ENCODE data around the gene HEXIM1.

Gene HEXIM1

DNA sequence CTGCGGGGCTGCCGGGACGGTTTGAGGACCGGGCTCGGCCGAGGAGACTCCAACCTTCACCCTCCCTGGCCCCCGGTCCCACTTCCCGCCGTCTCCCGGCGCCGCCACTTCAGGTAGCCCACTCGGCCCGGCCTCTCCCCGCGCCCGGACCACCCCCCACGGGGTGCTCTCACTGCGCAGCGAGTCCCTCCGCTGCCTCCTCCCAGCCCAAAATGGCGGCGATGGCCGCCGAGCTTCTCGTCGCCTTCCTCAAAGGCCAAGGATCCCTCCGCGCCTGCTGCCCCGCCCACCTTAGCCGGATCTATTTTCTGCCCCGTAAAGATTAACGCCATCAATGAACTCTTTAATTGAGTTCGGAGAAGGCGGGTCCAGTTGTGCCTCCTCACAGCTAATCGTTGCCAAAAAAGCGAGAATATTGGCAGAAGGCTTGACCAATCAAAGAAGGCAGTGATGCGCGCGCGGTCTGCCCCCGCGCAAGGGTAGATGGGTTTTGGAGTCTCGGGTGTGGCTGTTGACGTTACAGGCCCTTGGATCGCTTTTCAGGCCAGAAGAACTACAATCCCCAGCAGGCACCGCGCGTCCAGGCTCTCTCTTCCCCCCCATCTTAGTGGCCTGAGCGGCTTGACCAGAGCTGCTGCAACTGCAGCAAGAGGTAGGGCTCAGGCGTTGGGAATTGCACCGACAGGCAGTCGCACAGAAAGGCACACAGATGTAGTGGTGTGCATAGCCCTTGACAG lies 13.2 kb downstream of the HEXIM1 start, which contains the start of gene HEXIM2:
HEXIM2 (plus strand) TSS at position 588 of the 737 bp plus-strand sequence. CDS start 919 bp downstream, outside the sequence.
- H3K4me3 ChIP-seq (ENCODE audit: low read depth, low read length): peak within 1 kb of the TSS; percentile 78
- TF ChIP-seq, protein P1, sequence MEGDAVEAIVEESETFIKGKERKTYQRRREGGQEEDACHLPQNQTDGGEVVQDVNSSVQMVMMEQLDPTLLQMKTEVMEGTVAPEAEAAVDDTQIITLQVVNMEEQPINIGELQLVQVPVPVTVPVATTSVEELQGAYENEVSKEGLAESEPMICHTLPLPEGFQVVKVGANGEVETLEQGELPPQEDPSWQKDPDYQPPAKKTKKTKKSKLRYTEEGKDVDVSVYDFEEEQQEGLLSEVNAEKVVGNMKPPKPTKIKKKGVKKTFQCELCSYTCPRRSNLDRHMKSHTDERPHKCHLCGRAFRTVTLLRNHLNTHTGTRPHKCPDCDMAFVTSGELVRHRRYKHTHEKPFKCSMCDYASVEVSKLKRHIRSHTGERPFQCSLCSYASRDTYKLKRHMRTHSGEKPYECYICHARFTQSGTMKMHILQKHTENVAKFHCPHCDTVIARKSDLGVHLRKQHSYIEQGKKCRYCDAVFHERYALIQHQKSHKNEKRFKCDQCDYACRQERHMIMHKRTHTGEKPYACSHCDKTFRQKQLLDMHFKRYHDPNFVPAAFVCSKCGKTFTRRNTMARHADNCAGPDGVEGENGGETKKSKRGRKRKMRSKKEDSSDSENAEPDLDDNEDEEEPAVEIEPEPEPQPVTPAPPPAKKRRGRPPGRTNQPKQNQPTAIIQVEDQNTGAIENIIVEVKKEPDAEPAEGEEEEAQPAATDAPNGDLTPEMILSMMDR (IDR thresholded peaks at IDR 0.05; ENCODE audit: low read depth, low read length): no peak

DNA sequence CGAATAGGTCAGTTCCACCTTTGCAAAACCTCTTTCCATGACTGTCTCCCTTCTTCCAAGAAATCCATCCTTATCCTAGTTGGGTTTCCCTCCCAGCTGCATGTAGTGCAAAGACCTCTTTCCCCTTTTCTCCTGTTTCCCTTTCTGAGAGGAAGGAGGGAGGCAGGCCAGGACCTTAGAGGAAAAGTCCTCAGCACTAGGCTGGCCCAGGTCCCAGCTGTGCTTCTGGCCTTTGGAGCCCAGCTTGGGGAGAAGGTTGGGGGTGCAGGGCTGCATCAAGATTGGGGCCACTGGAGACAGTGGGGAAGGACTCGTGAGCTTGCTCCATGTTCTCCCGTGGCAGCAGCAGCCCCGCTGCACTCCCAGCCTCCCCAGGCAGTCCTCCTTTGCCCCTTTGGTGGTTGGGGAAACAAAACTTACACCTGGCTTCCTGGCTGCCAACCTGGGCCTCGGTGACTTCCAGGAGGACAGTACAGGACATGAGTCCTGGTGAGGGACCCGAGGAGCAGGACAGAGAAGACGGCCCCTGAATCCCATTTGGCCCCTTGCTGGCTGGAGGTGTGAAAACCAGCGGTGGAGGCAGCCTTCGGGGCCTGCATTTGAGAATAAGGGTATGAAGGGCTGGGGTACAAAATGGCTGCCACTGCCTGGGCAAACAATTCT lies 13.9 kb downstream of the HEXIM1 start:
- H3K4me3 ChIP-seq (ENCODE audit: low read depth, low read length): peak overlapping the region; percentile 51
- TF ChIP-seq, protein P1 (IDR thresholded peaks at IDR 0.05; ENCODE audit: low read depth, low read length): no peak

DNA sequence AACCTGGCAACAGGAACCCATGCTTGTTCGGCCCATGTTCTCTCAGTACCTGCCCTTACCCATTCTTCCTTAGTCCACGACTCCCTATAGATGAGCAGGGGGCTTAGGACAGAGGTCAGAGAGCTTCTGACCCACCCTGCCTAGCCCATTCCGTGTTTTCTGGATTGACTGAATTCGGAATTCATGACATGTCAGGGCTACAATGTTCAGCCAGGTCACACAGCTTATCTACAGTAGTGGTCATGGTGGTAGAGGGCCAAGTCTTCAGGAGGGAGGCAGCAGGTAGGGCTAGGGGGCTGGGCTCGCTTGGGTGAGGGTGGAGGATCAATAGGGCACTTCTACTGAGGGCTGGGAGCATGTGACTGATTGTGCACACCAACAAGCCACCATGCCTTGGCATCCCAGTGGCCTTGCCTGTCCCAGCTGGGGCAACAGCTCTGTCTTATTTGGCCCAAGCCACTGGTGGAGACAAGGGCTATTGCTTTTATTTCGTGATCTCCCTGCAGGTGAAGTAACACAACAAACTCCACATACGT lies 16.5 kb downstream of the HEXIM1 start:
- TF ChIP-seq, protein P1 (IDR thresholded peaks at IDR 0.05; ENCODE audit: low read depth, low read length): no peak
- H3K4me3 ChIP-seq (ENCODE audit: low read depth, low read length): no peak overlapping the region

DNA sequence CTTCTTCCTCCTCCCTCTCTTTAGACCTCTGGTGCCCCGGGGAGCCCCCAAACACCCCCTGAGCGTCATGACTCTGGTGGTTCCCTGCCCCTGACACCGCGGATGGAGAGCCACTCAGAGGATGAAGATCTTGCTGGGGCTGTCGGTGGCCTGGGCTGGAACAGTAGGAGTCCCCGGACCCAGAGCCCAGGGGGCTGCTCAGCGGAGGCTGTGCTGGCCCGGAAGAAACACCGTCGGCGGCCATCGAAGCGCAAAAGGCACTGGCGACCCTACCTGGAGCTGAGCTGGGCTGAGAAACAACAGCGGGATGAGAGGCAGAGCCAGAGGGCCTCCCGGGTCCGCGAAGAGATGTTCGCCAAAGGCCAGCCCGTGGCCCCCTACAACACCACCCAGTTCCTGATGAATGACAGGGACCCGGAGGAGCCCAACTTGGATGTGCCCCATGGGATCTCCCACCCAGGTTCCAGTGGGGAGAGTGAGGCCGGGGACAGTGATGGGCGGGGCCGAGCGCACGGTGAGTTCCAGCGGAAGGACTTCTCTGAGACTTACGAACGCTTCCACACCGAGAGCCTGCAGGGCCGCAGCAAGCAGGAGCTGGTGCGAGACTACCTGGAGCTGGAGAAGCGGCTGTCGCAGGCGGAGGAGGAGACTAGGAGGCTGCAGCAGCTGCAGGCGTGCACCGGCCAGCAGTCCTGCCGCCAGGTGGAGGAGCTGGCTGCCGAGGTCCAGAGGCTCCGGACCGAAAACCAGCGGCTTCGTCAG lies 20.9 kb downstream of the HEXIM1 start:
- no peak overlapping the region for H3K4me3 ChIP-seq (ENCODE audit: low read depth, low read length)
- TF ChIP-seq, protein P1 (IDR thresholded peaks at IDR 0.05; ENCODE audit: low read depth, low read length): no peak

DNA sequence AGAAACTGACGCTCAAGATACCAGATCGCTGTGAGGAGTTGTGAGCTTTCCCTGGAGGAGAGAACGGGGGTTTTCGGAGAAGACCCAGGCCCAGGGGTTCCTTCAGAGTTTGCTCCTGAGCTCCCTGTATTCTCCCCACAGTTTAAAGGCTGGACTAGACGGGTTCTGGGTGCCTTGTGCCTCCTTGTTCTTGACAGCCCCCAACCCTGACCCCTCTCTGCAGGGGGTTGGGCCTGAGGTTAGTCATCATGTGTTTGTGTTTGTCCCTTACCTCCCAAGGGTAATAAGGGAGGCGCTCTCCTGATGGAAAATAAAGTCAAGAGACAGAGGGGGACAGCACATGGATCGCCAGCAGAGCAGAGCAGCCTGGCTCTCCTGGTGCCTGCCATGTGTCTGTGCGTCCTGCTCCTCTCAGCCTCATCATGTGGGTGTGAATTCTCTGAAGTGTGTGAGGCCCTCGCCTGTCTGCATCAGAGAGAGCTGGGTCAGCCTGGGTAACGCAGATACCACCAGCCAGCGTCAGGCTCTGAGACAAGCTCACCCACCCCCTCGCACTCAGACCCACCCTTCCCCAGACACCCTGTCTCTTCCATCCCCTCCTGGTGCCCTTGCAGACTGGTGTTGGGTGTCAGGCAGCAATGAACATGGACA lies 22.1 kb downstream of the HEXIM1 start:
- no peak overlapping the region for H3K4me3 ChIP-seq (ENCODE audit: low read depth, low read length)
- TF ChIP-seq, protein P1 (IDR thresholded peaks at IDR 0.05; ENCODE audit: low read depth, low read length): no peak

DNA sequence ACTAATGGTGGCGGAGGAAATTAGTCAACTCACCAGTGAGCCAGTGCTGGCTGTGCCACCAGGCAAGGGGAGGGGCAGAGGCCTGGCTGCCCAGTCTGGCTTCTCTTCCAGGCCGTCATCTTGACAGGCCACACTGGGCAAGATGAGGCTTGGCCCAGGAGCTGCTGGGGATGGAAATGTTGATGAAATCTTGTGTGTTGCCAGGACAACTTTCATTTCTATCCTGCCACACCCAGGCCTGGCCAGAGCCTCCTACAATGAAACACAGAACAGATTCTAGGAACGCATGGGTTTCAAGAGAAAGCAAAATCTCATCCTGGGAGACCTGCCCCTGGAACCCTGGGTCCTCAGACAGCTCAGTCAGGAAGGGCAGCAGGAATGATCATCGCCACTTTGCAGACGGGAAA lies 22.7 kb downstream of the HEXIM1 start:
- no peak overlapping the region for H3K4me3 ChIP-seq (ENCODE audit: low read depth, low read length)
- TF ChIP-seq, protein P1 (IDR thresholded peaks at IDR 0.05; ENCODE audit: low read depth, low read length): no peak

Data from WI38 (cell line).